22Rv1 (cell line): ENCODE results near the gene RGR.

Source experiments
- ZFX ChIP-seq: fragments of 450-650 bp; IDR thresholded peaks from 2 replicates; pipeline ENCODE4 v1.6.1; 2017; ENCODE audit warnings: antibody characterized with exemption, borderline replicate concordance
- TF ChIP-seq, protein P1 (sequence below): fragments of 450-650 bp; IDR thresholded peaks from 2 replicates; pipeline ENCODE4 v1.5.1; 2017; ENCODE audit warnings: mild to moderate bottlenecking

- TF ChIP-seq, protein P1, sequence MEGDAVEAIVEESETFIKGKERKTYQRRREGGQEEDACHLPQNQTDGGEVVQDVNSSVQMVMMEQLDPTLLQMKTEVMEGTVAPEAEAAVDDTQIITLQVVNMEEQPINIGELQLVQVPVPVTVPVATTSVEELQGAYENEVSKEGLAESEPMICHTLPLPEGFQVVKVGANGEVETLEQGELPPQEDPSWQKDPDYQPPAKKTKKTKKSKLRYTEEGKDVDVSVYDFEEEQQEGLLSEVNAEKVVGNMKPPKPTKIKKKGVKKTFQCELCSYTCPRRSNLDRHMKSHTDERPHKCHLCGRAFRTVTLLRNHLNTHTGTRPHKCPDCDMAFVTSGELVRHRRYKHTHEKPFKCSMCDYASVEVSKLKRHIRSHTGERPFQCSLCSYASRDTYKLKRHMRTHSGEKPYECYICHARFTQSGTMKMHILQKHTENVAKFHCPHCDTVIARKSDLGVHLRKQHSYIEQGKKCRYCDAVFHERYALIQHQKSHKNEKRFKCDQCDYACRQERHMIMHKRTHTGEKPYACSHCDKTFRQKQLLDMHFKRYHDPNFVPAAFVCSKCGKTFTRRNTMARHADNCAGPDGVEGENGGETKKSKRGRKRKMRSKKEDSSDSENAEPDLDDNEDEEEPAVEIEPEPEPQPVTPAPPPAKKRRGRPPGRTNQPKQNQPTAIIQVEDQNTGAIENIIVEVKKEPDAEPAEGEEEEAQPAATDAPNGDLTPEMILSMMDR: 0 out of 2 replicates have a peak, but pooled peaks have one; percentile 4
- no peak for TF ChIP-seq ZFX
These were observed 3.9 kb downstream of the RGR start for GRCh38 chr10:84248794-84249193.
